Endothelial cell of umbilical vein (primary cell): ENCODE results near the gene LRFN2. TPM values are rescaled to one million over a fixed set of nuclear protein-coding genes. Genes with fewer than 3 reads are reported as not detected.

Experiments
- BruUV-seq: library from RNA; stranded (reverse); fragments of 400-500 nt; replicated peaks from 2 replicates; lab custom pipeline; 2021; lab: Mats Ljungman, UMichigan
- CTCF ChIA-PET: fragments of 300-600, 350-600 bp; sonication (Branson Sonifier 250); formaldehyde crosslinking; loops from one replicate; lab custom pipeline; 2021; ENCODE audit warnings: antibody characterized with exemption, inconsistent platforms; lab: Charles Lee
- POLR2A ChIA-PET: fragments of 300-600, 350-600 bp; sonication (Branson Sonifier 250); formaldehyde crosslinking; loops from one replicate; lab custom pipeline; 2021; ENCODE audit warnings: antibody characterized with exemption, inconsistent platforms; lab: Charles Lee
- DNase-seq: peaks from one replicate; pipeline ENCODE4 v3.0.0-alpha.2; 2011; ENCODE audit warnings: low read depth, low spot score
- FAIRE-seq: peaks from 2 replicates; lab custom pipeline; 2011; peaks lifted over from hg19 to GRCh38; lab: Jason Lieb, UNC
- H2AFZ ChIP-seq: 2 replicates; pipeline ENCODE4 v1.6.0; 2012; ENCODE audit warnings: low read depth, low read length, control low read depth, inconsistent platforms
- H3K27ac ChIP-seq: 2 replicates; pipeline ENCODE4 v1.5.1; 2011; ENCODE audit warnings: low read depth, mild to moderate bottlenecking, control low read depth, low read length, moderate library complexity; ENCODE audit not compliant: insufficient read depth
- H3K27me3 ChIP-seq, 2 experiments: 2 replicates each; pipeline versions ENCODE4 v1.6.0 to v1.6.1; 2011; ENCODE audit warnings: low read length in 2 of 2, mixed read lengths in 1 of 2; ENCODE audit not compliant: control insufficient read depth in 2 of 2, insufficient read depth in 2 of 2
- H3K36me3 ChIP-seq, 2 experiments: 2 replicates in 1 of 2; 3 replicates in 1 of 2; pipeline ENCODE4 v1.5.1; 2011; ENCODE audit warnings: low read length in 2 of 2, mild to moderate bottlenecking in 1 of 2, moderate library complexity in 1 of 2; ENCODE audit not compliant: control insufficient read depth in 2 of 2, insufficient read depth in 2 of 2; ENCODE audit errors: extremely low read depth in 1 of 2
- H3K4me1 ChIP-seq: 3 replicates; pipeline ENCODE4 v1.5.1; 2011; ENCODE audit warnings: mild to moderate bottlenecking, low read length; ENCODE audit not compliant: control insufficient read depth, insufficient read depth; ENCODE audit errors: extremely low read depth
- H3K4me2 ChIP-seq: 2 replicates; pipeline ENCODE4 v1.6.1; 2011; ENCODE audit warnings: low read length, control low read depth, mixed read lengths; ENCODE audit not compliant: insufficient read depth
- H3K4me3 ChIP-seq, 3 experiments: fragments of 200-600 bp in 1 of 3; sonication (generic), shearing (Covaris generic) in 1 of 3; replicated peaks in 1 of 3; 2 replicates each; pipeline ENCODE4 v1.5.1; 2011 to 2016; ENCODE audit warnings: control low read depth in 3 of 3, low read length in 3 of 3, mild to moderate bottlenecking in 2 of 3, inconsistent platforms in 1 of 3, low read depth in 1 of 3, moderate library complexity in 1 of 3; ENCODE audit not compliant: insufficient read depth in 1 of 3
- H3K79me2 ChIP-seq: 2 replicates; pipeline ENCODE4 v1.6.0; 2012; ENCODE audit warnings: low read length, inconsistent platforms; ENCODE audit not compliant: control insufficient read depth, insufficient read depth
- H3K9ac ChIP-seq: replicated peaks from 2 replicates; pipeline ENCODE3; 2011; ENCODE audit warnings: low read length, control low read depth; ENCODE audit not compliant: insufficient read depth; ENCODE audit errors: extremely low read depth
- H3K9me1 ChIP-seq: replicated peaks from 3 replicates; pipeline ENCODE4 v1.6.0; 2011; ENCODE audit warnings: mild to moderate bottlenecking, low read length; ENCODE audit not compliant: control insufficient read depth, insufficient read depth; ENCODE audit errors: extremely low read depth
- H3K9me3 ChIP-seq: replicated peaks from 2 replicates; pipeline ENCODE4 v1.5.1; 2012; ENCODE audit warnings: low read length, inconsistent platforms; ENCODE audit not compliant: control insufficient read depth, insufficient read depth
- H4K20me1 ChIP-seq: replicated peaks from 2 replicates; pipeline ENCODE3; 2011; ENCODE audit warnings: mild to moderate bottlenecking, low read length; ENCODE audit not compliant: control insufficient read depth, insufficient read depth; ENCODE audit errors: extremely low read depth
- CTCF ChIP-seq, 2 donors: IDR thresholded peaks; 1 replicate in 1 of 2; 2 replicates in 1 of 2; pipeline ENCODE4 v1.5.1; 2011; ENCODE audit warnings: low read length in 2 of 2, mild to moderate bottlenecking in 2 of 2, moderate library complexity in 2 of 2, control low read depth in 1 of 2, inconsistent platforms in 1 of 2, low read depth in 1 of 2; ENCODE audit not compliant: insufficient read depth in 1 of 2; ENCODE audit errors: extremely low read depth in 1 of 2
- EZH2 ChIP-seq: IDR thresholded peaks from 2 replicates; pipeline ENCODE4 v1.6.1; 2012; ENCODE audit warnings: borderline replicate concordance, low read depth, mild to moderate bottlenecking, moderate library complexity, low read length, inconsistent platforms; ENCODE audit not compliant: severe bottlenecking
- FOS ChIP-seq: IDR thresholded peaks from 2 replicates; pipeline ENCODE4 v1.6.1; 2011; ENCODE audit warnings: mild to moderate bottlenecking, low read length, moderate library complexity, borderline replicate concordance; ENCODE audit not compliant: insufficient read depth
- GATA2 ChIP-seq: IDR thresholded peaks from 2 replicates; pipeline ENCODE4 v1.7.0; 2011; ENCODE audit warnings: low read depth, mild to moderate bottlenecking, moderate library complexity, mixed read lengths, low read length; ENCODE audit not compliant: insufficient read length, insufficient read depth
- JUN ChIP-seq: IDR thresholded peaks from 2 replicates; pipeline ENCODE4 v1.6.1; 2011; ENCODE audit warnings: borderline replicate concordance, low read depth; ENCODE audit not compliant: insufficient read length, insufficient read depth
- MAX ChIP-seq: IDR thresholded peaks from 2 replicates; pipeline ENCODE4 v1.6.1; 2011; ENCODE audit not compliant: insufficient read depth, insufficient read length
- MYC ChIP-seq: IDR thresholded peaks from one replicate; pipeline ENCODE4 v1.6.1; 2011; ENCODE audit warnings: mild to moderate bottlenecking, low read depth, low read length
- POLR2A ChIP-seq: IDR thresholded peaks from 2 replicates; pipeline ENCODE4 v1.6.1; 2012; ENCODE audit warnings: low read depth, mild to moderate bottlenecking, control low read depth, low read length
- POLR2AphosphoS5 ChIP-seq: IDR thresholded peaks from 2 replicates; pipeline ENCODE4 v1.6.1; 2012; ENCODE audit warnings: low read depth, mild to moderate bottlenecking, control low read depth, low read length, moderate library complexity; ENCODE audit not compliant: insufficient read depth
- dilution Hi-C: fragments of 300-500 bp; cut with MboI; formaldehyde crosslinking; loops from one replicate; pipeline ENCODE4 v1.15.0; 2019; ENCODE audit warnings: low sequenced_read_pairs; ENCODE audit not compliant: extremely low pct_ligation_motif_present
- intact Hi-C: fragments of 100-400 bp; cut with micrococcal nuclease; formaldehyde crosslinking; loops from one replicate; pipeline ENCODE4 v1.10.0; 2022
- polyA plus RNA-seq, 4 experiments: library from polyadenylated mRNA; depleted of rRNA in 3 of 4; stranded (reverse) in 3 of 4; unstranded in 1 of 4; fragments of >200 nt; gene quantifications; 2 replicates each; pipeline versions ENCODE4 v1.2.1 to v1.2.3, GENCODE V29; 2011 to 2012; ENCODE audit warnings: missing spikeins in 1 of 4
- total RNA-seq: library from RNA; stranded (reverse); gene quantifications from 2 replicates; pipeline ENCODE4 v1.2.3, GENCODE V29; 2021

The LRFN2 gene
- total and polyA plus RNA-seq, 2 donors (not counting 3 experiments of a cell fraction or from before 2014, with no cell fraction given): not detected

GRCh38 chr6:40348591-40348990 lies 238.6 kb downstream of the LRFN2 start:
- FAIRE-seq (no peak), DNase-seq (no peak)
- H3K36me3 ChIP-seq: no peaks in the 10 kb centered on the region
- ChIA-PET CTCF (no interaction called here), POLR2A (no interaction called here)
- H3K79me2 ChIP-seq: no peaks in the 10 kb centered on the region
- no peak overlapping the region for H3K9ac ChIP-seq
- BruUV-seq: no TSS peak
- H3K27ac ChIP-seq: no peak overlapping the region
- H3K4me1 ChIP-seq: no peaks in the 10 kb centered on the region
- H2AFZ ChIP-seq: no peak overlapping the region
- H3K4me2 ChIP-seq: no peak overlapping the region
- no peaks in the 10 kb centered on the region for H3K9me3 ChIP-seq
- H4K20me1 ChIP-seq: no peaks in the 10 kb centered on the region
- H3K27me3 ChIP-seq: no peaks in the 10 kb centered on the region
- TF ChIP-seq CTCF (IDR thresholded peaks at IDR 0.05; ENCODE audit: extremely low read depth in 1 of 2, insufficient read depth in 1 of 2, low read depth in 1 of 2, low read length in 2 of 2): no peak
- no peak for TF ChIP-seq MAX
- TF ChIP-seq JUN: no peak
- no peak for TF ChIP-seq POLR2AphosphoS5
- TF ChIP-seq POLR2A: no peak
- TF ChIP-seq FOS: no peak
- no peak for TF ChIP-seq MYC
- no peak for TF ChIP-seq EZH2
- no peak for TF ChIP-seq GATA2
- dilution Hi-C loops: no loop called here
- intact Hi-C loops: no loop called here
- H3K9me1 ChIP-seq: no peaks in the 10 kb centered on the region
- H3K4me3 ChIP-seq: no peak overlapping the region
